H54 (cell line): ENCODE data around the gene CROCC2.

ENCODE experiments used
- DNase-seq: peaks from one replicate; pipeline ENCODE4 v3.0.0; 2011; ENCODE audit warnings: low spot score, mixed read lengths; ENCODE audit not compliant: insufficient read length
- FAIRE-seq: peaks from 3 replicates; lab custom pipeline; 2011; peaks lifted over from hg19 to GRCh38; lab: Jason Lieb, UNC
- POLR2A ChIP-seq: IDR thresholded peaks from 2 replicates; pipeline ENCODE4 v1.6.1; 2011; ENCODE audit warnings: low read depth, mild to moderate bottlenecking, low read length

Gene CROCC2

GRCh38 chr2:241019441-241020139, 113.5 kb downstream of the CROCC2 start:
- no peak for FAIRE-seq
- no peak for DNase-seq
- TF ChIP-seq POLR2A: no peak

DNA sequence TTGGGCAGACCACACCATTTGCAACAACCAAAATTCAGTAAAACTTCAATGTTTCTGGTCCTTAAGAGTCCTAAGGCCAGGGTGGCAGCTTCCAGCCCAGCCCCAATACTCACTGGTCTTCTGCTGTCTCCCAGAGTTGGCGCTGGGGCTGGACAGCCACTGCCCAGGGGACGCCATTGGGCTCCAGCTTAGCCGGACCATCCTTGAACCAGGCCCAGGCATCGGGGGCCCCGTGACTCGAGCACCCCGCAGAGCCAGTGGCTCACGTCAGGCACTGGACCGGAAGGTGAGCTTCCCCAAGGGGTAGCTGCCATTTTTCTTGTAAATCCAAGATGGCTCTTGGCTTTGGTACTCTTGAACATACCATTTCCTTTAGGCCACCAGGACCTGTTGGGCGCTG, 114.1 kb downstream of the CROCC2 start:
- FAIRE-seq: no peak
- no peak for DNase-seq

GRCh38 chr2:241020629-241021190, 114.6 kb downstream of the CROCC2 start:
- DNase-seq: no peak
- no peak for FAIRE-seq
- TF ChIP-seq POLR2A: no peak

More for the DNA sequence above, 114.1 kb downstream of the CROCC2 start:
- no peak for TF ChIP-seq POLR2A

- no peak for FAIRE-seq
- DNase-seq: no peak
- TF ChIP-seq POLR2A: no peak
These were observed 119.5 kb downstream of the CROCC2 start for GRCh38 chr2:241025639-241026038.

DNA sequence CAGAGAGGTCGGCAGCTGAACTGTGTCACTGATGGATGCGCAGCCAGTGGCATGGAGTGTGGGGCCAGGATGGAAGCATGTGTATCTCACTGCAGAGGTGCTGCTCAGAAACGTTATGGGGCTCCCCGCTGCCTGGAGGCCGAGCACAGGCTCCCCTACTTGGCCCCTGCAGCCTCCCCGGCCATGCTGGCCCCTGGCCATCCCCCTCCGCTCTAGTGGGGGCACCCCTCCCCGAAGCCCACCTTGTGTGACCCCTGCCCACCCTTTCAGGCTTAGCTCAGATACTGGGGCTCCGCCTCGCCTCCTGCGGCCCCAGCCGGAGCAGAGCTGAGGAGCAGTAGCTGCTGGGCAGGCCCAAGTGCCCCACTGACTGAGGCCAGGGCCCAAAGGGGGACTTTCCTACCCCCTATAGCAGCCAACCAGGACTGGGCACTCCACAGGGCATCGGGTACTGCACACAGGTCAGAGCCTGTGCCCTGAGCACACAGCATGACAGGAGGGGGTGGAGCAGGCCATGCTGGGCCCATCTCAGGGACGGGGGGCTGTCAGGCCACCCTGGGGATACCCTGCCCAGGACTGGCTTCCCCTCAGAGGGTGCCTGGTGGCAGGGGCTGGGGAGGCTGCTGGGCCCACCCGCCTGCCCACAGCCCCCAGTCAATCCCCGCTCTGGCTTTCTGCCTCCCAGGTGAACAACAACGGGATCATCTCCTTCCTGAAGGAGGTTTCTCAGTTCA, 123.6 kb downstream of the CROCC2 start:
- FAIRE-seq (no peak), DNase-seq (no peak)
- no peak for TF ChIP-seq POLR2A

- no peak for DNase-seq
- no peak for FAIRE-seq
- TF ChIP-seq POLR2A: no peak
These were observed 124.2 kb downstream of the CROCC2 start for GRCh38 chr2:241030333-241030680.

GRCh38 chr2:241030883-241031282, 124.7 kb downstream of the CROCC2 start:
- FAIRE-seq: no peak
- TF ChIP-seq POLR2A: no peak
- DNase-seq: no peak

DNA sequence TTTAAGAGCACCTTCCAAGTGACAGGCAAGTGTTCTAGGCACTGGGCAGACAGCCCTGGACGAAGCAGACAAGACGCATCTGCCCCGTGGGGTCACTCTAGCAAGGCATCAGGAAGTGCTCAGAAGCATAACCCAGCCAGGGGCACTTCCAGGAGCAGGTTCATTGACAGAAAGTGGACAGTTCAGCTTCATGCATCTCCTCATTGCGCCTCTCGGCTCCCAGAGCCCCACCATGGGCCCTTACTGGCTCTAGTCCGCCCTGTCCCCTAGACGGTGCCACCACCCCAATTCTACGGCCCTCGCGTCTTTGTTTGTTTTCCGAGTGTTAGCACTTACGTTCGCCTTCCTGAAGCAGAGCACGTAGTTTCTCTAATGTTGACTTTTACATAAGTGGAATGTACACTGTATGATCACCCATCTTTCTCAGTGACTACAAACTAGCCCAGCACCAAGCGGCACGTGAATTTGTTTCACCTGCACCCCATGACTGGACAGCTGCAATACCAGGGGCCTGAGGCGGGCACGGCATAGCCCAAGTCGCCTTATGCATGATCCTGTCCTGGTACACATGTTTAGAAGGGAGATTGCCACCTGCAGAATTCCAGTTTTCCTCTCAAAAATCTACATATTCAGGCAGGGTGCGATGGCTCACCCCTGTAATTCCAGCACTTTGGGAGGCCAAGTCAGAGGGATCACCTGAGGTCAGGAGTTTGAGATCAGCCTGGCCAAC, 125.5 kb downstream of the CROCC2 start:
- TF ChIP-seq POLR2A: no peak
- DNase-seq (no peak), FAIRE-seq (no peak)

GRCh38 chr2:241033336-241033987, 127.3 kb downstream of the CROCC2 start:
- DNase-seq (no peak), FAIRE-seq (no peak)
- TF ChIP-seq POLR2A: no peak

DNA sequence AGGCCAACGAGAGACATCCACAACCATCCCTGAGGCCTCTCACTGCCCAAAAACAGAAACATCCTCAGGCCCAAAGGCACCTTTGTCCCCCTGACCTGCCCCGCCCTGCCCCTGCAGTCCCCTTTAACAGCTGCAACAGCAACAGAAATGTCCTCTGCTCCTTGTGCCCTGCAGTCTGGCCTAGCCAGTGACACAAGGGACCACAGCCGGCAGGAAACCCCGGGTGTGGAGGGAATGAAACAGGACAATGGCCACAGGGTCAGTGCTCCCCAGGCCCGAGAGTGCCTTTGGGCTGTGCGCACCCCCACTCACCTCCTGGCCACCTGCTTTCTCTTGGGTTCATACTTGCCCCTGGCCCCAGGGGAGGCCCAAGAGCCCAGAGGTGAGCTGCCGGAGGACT, 127.9 kb downstream of the CROCC2 start:
- no peak for FAIRE-seq
- TF ChIP-seq POLR2A: no peak
- DNase-seq: no peak

GRCh38 chr2:241034490-241035141, 128.5 kb downstream of the CROCC2 start:
- no peak for TF ChIP-seq POLR2A
- no peak for DNase-seq
- no peak for FAIRE-seq

GRCh38 chr2:241035142-241035817, 129.1 kb downstream of the CROCC2 start:
- TF ChIP-seq POLR2A: no peak
- FAIRE-seq (no peak), DNase-seq (no peak)
